HG03097 (cell line): Measurements from ENCODE around the gene NEXN.
"Not testable (repeated sequence)": the region's sequence is repeated elsewhere in the genome, so short reads cannot be mapped to it uniquely, and the experiment has no call there.

Experiments
- ATAC-seq: cut with Tn5 transposase; IDR thresholded peaks from one replicate; pipeline ENCODE4 v1.9.1; 2021; ENCODE audit not compliant: unreplicated experiment, low FRiP score

Gene NEXN

DNA sequence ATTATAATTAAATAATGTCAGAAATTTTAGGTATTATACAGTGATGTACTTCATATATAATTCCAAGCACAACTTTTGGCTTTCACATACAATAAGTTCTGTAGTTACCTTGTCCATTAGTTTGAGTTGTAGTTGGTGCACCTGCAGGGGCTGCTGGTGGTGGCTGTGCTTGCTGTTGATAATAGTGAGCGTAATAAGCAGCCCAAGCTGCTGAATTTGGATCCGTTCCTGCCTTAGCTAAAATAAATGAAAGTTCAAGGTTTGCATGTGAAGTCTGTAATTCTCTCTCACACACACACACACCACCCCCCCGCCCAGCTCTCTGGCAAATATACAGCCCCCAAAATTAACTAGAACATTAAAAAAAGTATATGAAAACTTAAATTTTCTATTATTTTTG is 68.0 kb downstream of the NEXN start:
- ATAC-seq = no peak

DNA sequence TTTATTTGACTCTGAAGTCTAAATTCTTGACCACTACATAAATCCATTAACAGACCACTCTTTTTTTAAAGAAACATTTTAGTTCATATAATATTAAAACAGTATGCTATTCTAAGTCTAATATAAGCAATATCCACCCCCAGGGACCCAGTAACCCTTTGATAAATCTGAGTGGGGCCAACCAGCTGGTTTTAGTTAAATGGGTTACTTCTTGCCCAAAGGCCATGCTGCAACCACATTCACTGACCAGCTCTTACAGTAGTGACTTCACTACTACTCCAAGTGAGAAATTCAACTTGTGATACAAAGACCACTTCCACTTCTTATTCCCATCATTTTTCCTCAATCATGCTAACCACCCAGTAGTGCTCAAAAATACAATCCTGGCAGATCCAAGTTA is 70.0 kb downstream of the NEXN start:
- no peak for ATAC-seq

GRCh38 chr1:77958850-77959249 is 70.4 kb downstream of the NEXN start:
- ATAC-seq = no peak

DNA sequence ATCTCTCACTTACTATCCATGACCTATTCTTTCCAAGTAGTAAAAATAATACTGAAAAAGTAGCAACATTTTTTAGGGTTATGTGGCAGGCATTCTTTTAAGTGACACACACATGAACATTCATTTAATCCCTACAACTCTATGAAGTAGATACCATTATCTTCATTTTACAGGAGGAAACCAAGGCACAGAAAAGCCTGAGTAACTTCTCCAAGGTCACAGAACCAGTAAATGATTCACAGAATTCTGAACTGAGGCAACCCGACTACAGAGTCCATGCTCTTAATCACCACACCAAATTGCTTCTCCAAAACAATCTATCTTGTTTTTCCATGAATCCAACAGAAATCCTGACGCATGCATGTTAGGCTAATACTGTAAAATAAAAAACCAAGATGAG is 73.0 kb downstream of the NEXN start:
- ATAC-seq = no peak

GRCh38 chr1:77966291-77966690 is 77.9 kb downstream of the NEXN start:
- no peak for ATAC-seq

DNA sequence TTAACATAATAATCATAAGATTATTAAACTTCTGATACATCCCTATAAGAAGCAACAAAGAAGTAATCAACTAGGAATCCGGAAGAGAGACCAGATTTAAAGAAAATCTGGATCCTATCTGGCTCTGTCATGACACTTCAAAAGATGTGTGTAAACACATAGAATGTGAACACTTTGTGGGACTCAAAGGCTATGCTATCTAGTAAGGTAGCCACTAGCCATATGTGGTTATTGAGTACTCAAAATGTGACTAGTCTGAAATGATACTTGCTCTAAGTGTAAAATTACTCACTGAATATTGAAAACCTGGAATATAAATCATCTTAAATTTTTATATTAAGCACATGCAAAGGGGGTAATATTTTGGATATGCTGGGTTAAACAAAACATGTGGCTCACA is 81.8 kb downstream of the NEXN start:
- ATAC-seq = no peak

DNA sequence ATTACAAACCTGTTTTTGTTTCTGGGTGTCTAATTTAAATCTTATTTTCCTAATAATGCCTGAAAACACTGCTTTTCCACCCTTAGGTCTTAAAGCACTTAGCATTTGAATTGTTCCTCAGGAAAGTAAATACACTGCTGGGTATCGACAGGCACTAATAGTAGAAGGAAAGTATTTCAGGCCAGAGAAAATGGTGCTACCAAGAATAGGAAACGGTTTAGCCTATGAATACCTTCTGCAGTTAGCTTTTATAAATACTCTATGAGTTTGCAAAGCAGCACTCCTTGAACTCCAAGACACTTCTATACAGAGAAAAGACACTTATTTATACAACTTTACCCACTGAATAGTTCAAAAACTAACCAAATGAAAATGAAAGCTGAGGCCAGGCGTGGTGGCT is 83.7 kb downstream of the NEXN start:
- no peak for ATAC-seq

DNA sequence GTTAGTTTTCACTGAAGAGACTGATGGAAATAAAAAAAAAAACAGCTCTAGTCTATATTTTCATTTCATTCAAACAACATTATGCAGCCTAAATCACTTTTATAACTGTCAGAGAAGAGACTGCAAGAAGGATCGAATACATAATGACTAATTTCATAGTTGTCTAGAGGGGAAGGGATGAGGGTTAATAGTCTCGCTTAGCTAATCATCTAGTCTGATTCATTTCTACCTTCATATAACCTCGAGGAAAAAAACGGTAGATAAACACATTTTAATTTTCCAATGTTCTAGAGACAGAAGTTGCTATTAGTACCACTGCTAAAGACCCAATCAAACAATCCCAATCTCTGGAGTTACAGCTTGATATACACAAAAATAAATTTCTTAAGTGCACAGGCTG is 87.0 kb downstream of the NEXN start:
- ATAC-seq = no peak

DNA sequence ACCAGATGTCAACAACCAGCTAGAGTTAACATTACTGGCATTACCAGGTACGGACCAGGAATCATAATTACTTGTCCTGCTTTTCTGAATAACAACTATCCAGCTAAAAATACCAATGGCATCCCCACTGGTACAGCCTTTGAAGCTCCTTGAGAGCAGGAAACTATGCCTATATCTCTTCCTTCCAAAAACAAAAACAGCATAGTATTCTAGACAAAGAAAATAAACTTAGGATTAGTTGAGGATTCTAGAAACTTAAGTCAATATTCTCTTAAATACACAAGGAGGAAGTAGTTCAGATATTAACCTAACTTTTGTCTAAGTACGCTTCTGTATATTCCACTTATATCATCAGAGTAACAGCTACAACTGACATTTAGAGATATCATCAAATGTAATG is 87.5 kb downstream of the NEXN start:
- no peak for ATAC-seq

DNA sequence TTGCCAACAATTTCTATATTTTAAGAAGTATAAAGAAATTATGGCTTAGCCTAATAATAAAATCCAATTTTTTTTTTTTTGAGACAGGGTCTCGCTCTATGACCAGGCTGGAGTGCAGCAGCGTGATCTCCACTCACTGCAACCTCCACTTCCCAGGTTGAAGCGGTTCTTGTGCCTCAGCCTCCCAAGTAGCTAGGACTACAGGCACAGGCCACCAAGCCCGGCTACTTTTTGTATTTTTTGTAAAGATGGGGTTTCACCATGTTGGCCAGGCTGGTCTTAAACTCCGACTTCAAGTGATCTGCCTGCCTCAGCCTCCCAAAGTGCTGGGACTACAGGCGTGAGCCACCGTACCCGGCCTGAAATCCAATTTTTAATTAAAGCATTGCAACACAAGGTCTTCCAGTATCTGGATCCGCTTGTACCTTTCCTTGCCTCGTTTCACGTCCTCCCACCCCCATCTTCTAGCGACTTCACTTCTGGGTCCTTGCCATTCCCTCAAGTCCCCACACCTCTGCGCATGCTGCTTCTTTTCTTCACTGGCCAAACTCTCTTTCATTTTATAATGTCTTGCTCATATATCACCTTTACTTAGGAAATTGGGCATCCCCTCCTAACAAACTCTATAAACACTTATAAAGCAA is 88.1 kb downstream of the NEXN start:
- no peak for ATAC-seq

GRCh38 chr1:77977989-77978292 is 89.5 kb downstream of the NEXN start:
- ATAC-seq = no peak

GRCh38 chr1:77978293-77978968 is 90.0 kb downstream of the NEXN start:
- ATAC-seq = peak; percentile 70

- peak; percentile 80 for ATAC-seq
These were observed 90.8 kb downstream of the NEXN start, which contains the start of gene FUBP1 for GRCh38 chr1:77978969-77979876. FUBP1 (minus strand) TSS chr1:77979072; CDS start chr1:77979004, 68 bp downstream.

GRCh38 chr1:77983352-77983996 is 95.0 kb downstream of the NEXN start:
- not testable (repeated sequence) for ATAC-seq

GRCh38 chr1:77983997-77984355 is 95.6 kb downstream of the NEXN start:
- no peak for ATAC-seq

- ATAC-seq = no peak
These were observed 96.2 kb downstream of the NEXN start for GRCh38 chr1:77984629-77985028.

DNA sequence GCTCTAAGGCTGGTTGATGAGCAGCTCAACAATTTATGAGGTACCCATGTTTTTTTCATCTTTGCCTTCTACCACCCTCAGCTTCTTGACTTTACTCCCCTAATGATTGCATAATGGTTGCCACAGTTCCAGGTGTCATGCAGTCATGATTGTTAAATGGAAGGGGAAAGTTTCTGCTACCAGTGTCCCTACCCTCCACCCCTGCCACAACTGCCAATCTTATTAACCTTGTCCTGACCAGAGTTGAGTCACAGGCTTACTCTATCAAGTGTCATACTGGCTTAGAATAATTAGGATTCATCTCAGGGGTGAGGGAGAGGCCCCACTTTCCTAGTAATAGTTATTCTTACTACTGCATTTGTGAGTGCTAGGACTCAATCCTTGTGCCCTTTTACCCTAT is 98.4 kb downstream of the NEXN start:
- ATAC-seq = no peak

DNA sequence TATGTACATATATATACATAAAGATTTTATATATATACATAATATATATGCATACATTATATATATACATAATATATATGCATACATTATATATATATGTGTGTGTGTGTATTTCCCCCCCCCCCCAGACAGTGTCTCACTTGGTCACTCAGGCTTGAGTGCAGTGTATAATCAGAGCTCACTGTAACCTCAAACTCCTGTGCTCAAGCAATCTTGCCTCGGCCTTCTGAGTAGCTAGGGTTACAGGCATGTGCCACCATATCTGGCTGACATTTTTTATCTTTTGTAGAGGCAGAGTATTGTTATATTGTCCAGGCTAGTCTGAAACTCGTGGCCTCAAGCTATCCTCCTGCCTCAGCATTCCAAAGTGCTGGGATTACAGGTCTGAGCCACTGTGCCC is 99.5 kb downstream of the NEXN start:
- no peak for ATAC-seq

GRCh38 chr1:77989744-77990143 is 101.3 kb downstream of the NEXN start:
- ATAC-seq = no peak

DNA sequence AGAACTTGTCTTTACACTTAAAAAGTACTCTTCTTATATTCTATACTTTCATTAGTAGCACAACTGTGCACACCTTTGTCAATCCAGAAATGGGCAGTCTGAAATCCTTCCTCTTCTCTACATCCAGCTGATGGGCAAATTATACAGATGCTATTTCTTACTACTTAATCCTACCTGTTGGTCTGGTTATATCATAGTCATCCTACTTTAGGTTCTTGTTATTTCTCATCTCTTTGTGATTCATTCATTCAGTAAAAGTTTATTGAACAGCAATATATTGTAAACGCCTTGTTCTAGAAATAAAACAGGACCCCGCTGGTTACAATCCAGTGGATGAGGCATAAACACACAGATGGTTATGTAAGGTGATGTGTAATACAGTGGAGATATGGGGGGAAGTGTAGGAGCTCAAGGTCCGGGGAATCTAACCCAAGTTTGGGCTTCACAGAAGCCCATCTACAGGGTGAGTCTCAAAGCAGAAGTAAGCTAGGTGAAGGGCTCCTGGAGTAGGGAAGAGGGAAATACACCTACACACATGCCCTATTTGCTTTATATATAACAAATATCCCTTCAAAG is 102.3 kb downstream of the NEXN start:
- ATAC-seq = no peak

- no peak for ATAC-seq
These were observed 103.2 kb downstream of the NEXN start for GRCh38 chr1:77991638-77992037.
